GM12873 (cell line): ENCODE data around the gene ALOX12B.

Experiments
- TF ChIP-seq, protein P1 (sequence below): IDR thresholded peaks from 2 replicates; pipeline ENCODE4 v1.5.1; 2012; ENCODE audit warnings: low read depth, mild to moderate bottlenecking, moderate library complexity, low read length, control low read depth; ENCODE audit not compliant: insufficient read depth; ENCODE audit errors: missing control alignments

ALOX12B gene

DNA sequence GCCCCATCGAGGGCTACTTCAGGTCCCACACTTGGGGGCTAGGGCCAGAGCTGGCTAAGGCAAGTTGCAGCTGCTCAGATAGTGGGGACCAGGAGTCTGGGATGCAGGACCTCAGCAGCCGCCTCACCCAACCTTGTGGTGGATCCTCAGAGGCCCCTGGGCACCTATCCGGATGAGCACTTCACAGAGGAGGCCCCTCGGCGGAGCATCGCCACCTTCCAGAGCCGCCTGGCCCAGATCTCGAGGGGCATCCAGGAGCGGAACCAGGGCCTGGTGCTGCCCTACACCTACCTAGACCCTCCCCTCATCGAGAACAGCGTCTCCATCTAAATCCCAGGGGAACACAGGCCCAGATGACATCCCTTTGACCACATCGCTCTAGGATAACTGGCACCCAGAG, 39.3 kb downstream of the ALOX12B start:
- TF ChIP-seq, protein P1, sequence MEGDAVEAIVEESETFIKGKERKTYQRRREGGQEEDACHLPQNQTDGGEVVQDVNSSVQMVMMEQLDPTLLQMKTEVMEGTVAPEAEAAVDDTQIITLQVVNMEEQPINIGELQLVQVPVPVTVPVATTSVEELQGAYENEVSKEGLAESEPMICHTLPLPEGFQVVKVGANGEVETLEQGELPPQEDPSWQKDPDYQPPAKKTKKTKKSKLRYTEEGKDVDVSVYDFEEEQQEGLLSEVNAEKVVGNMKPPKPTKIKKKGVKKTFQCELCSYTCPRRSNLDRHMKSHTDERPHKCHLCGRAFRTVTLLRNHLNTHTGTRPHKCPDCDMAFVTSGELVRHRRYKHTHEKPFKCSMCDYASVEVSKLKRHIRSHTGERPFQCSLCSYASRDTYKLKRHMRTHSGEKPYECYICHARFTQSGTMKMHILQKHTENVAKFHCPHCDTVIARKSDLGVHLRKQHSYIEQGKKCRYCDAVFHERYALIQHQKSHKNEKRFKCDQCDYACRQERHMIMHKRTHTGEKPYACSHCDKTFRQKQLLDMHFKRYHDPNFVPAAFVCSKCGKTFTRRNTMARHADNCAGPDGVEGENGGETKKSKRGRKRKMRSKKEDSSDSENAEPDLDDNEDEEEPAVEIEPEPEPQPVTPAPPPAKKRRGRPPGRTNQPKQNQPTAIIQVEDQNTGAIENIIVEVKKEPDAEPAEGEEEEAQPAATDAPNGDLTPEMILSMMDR, result no peak

DNA sequence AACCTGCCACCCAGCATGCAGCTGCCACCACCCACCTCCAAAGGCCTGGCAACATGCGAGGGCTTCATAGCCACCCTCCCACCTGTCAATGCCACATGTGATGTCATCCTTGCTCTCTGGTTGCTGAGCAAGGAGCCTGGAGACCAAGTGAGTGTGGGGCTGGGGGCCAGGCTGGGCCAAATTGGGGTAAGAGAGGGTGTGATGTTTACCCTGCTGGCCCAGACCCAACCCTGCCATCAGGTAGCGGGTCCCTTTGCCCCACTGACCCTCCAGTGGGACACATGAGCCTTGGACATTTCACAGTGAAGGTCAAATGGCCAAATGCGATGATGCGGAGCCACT, 39.8 kb downstream of the ALOX12B start:
- TF ChIP-seq, protein P1, result no peak

DNA sequence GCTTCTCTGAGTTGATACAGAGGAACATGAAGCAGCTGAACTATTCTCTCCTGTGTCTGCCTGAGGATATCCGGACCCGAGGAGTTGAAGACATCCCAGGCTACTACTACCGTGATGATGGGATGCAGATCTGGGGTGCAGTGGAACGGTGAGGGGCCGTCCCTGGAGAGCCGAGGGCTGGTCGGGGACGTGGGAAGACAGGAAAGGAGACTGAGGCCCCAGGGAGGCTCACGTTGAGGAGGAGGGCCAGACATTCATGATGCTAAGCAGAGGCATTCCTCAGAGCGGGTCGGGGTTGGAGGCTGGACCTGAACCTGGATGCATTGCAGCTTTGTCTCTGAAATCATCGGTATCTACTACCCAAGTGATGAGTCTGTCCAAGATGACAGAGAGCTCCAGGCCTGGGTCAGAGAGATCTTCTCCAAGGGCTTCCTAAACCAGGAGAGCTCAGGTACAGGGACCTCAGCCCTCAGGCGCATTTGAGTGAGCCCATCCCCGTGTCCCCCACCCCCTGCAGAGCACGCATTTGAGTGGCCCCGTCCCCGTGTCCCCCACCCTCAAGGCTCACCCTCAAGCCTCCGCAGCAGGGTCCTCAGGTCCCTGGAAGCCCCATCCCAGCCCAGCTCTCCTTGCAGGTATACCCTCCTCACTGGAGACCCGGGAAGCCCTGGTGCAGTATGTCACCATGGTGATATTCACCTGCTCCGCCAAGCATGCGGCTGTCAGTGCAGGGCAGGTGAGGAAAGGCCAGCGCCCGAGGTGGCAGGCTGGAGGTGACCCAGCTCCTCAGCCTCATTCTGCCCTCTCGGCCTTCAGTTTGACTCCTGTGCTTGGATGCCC, 40.4 kb downstream of the ALOX12B start:
- TF ChIP-seq, protein P1, result no peak

DNA sequence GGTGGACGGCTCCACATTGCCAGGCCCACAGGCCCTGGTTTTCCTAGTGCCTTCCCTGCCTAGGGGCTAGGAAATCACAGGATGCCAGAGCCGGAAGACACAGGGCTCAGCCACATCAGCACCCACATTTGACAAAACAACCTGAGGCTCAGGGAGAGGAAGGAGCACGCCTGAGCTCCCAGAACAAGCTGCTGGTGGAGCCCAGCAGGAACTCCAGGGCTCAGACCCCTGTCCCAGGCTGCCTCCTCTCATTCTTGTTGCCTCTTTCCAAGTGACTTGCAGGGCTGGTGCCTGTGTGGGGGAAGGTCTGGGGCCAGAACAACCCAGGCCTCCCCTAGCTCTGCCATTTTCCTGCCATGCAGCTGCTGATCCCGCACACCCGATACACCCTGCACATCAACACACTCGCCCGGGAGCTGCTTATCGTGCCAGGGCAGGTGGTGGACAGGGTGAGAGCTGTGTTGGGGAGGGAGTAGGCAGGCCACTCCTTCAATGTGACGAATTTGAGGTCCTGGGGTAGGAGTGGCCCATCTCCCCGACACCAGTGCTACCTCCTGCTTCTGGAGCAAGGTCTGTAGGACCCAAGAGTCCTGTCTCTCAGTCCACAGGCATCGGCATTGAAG, 41.1 kb downstream of the ALOX12B start:
- TF ChIP-seq, protein P1, result no peak

DNA sequence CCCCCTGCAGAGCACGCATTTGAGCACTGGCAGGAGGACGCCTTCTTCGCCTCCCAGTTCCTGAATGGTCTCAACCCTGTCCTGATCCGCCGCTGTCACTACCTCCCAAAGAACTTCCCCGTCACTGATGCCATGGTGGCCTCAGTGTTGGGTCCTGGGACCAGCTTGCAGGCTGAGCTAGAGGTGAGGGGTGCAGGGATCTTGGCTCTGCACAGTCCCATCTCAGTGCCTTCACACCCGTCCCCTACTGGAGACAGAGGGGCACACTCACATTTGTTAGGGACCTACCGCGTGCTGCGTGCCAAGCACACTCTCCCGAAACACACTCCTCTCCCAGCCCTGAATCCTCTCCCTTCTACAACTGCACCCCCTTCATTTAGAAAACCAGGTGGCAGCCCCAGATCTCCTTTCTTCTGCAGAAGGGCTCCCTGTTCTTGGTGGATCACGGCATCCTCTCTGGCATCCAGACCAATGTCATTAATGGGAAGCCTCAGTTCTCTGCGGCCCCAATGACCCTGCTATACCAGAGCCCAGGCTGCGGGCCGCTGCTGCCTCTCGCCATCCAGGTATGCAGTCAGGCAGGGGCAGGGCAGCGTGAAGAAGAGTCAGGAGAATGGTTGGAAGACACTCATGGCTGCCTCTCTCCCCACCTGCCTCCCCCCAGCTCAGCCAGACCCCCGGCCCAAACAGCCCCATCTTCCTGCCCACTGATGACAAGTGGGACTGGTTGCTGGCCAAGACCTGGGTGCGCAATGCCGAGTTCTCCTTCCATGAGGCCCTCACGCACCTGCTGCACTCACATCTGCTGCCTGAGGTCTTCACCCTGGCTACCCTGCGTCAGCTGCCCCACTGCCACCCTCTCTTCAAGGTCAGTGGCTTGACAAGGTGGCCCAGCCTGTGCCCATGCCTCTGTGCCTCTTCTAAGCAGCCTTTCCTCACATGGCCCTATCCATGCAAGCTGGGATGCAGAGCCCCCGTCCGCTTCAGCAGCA, 42.4 kb downstream of the ALOX12B start:
- TF ChIP-seq, protein P1, result no peak

DNA sequence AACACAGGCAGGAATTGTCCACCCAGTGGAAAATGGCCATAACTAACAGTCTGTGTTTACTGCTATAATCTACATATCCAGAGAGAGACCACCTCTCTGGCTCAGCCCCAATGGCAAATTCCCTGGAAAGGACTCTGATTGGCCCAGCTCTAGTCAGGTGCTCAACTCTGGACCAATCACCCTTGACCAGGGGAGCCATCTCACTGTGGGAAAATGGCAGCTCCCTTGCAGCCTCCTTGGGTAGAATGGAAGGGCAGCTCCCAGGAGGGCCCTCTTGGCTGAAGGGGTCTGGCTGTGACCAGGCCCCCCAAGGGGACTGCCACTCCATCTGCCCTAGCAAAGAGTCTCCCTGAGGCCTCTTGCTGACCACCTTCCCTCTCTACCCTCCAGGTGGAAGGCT, 45.5 kb downstream of the ALOX12B start:
- TF ChIP-seq, protein P1, result no peak
